Cardiac fibroblast (primary cell): ENCODE measurements around the gene LIG3.
A peak's percentile ranks its signal among the peaks of the same experiment; 100 is the strongest.

Experiments used
- DNase-seq, 2 donors: peaks; one replicate each; pipeline versions ENCODE4 v3.0.0 to v3.0.0-alpha.2; 2010; ENCODE audit warnings: low read depth in 2 of 2
- H3K4me3 ChIP-seq, 2 donors: replicated peaks in 1 of 2; 1 replicate in 1 of 2; 2 replicates in 1 of 2; pipeline ENCODE4 v1.5.1; 2011; ENCODE audit warnings: low read depth in 2 of 2, low read length in 2 of 2, mild to moderate bottlenecking in 2 of 2, moderate library complexity in 1 of 2
- TF ChIP-seq, protein P1 (sequence below): IDR thresholded peaks from one replicate; pipeline ENCODE4 v1.5.1; 2011; ENCODE audit warnings: low read depth, mild to moderate bottlenecking, low read length, inconsistent platforms

LIG3 gene

DNA sequence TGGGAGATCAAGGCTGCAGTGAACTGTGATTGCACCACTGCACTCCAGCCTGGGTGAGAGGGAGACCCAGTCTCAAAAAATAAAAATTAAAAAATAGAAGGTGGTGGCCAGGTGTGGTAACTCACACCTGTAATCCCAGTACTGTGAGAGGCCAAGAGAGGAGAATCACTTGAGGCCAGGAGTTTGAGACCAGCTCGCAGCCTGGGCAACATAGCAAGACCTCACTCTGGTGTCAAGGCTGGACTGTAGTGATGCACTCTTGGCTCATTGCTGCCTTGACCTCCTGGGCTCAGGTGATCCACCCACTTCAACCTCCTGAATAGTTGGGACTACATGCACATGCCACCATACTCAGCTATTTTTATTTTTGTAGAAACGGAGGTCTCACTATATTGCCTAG is 69.9 kb downstream of the LIG3 start:
- no peak for DNase-seq
- no peak overlapping the region for H3K4me3 ChIP-seq
- TF ChIP-seq, protein P1, sequence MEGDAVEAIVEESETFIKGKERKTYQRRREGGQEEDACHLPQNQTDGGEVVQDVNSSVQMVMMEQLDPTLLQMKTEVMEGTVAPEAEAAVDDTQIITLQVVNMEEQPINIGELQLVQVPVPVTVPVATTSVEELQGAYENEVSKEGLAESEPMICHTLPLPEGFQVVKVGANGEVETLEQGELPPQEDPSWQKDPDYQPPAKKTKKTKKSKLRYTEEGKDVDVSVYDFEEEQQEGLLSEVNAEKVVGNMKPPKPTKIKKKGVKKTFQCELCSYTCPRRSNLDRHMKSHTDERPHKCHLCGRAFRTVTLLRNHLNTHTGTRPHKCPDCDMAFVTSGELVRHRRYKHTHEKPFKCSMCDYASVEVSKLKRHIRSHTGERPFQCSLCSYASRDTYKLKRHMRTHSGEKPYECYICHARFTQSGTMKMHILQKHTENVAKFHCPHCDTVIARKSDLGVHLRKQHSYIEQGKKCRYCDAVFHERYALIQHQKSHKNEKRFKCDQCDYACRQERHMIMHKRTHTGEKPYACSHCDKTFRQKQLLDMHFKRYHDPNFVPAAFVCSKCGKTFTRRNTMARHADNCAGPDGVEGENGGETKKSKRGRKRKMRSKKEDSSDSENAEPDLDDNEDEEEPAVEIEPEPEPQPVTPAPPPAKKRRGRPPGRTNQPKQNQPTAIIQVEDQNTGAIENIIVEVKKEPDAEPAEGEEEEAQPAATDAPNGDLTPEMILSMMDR, result no peak

DNA sequence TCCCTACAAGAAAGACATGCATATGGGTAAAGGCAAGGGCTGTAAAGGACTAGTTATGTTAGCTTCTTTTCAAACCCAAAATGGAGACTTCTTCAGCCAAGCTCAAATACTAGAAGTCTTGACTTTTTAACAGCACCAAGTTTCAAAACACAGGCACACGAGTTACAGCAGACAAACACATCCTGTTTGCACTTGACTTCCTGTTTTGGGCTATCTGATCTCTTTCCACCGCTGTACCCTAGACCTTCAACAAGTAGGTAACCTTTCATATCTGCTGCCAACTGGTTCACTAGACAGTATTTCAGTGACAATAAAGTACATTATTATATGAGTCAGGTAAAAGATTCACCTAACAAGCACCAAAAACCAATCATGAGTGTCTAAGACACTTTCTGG is 70.9 kb downstream of the LIG3 start:
- H3K4me3 ChIP-seq, result no peak overlapping the region

DNA sequence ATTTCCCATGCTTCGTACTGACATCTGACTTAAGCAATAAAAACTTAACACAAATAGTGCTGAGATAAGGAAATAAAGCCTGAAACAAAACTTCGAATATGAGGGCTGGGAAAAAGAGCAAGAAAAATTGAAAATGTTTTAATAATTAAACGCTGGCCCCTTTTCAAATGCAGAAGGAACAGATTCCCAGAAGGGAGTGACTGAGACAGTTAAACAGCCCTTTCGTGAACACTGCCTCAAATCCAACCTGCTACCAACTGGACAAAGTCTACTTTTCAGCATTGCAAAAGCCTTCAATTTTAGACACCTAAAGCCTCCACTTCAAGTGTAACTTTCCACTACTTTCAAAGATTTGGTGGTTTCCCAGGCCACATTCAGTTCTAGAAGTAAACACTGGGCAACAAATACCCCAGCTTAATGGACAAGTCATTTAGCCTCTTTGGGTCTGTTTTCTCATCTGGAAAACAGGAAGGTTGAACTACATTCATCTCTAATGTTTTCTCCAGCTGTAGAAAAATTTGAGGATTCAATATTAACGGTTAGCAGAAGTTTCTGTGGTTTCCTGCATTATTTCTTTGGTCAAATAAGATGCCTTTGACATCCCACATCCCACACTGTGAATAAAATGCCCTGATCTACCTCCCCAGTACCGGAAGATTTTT is 71.4 kb downstream of the LIG3 start:
- TF ChIP-seq, protein P1, result no peak
- DNase-seq, result peak in 1 of 2 donors; percentile 18
- no peak overlapping the region for H3K4me3 ChIP-seq

More for the DNA sequence above, 70.9 kb downstream of the LIG3 start:
- TF ChIP-seq, protein P1, result no peak
- DNase-seq, result peak in 1 of 2 donors; percentile 20

DNA sequence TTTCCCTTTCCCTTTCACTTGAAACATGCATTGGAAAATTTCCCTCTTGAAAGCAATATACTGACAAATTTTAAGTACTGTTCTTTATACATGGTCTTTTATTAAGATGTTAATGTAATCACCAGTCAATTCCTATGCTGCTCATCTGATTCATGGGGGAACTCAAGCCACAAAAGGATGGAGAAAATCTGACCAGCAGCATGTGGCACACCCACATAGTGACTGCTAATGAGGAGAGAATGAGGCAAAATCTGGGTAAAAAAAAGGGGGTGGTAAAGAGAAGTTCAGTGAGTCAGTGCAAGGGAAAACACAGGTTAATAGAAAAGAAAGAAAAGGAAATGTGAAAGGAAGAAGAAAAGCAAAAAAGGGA is 71.9 kb downstream of the LIG3 start:
- TF ChIP-seq, protein P1, result no peak
- peak in 1 of 2 donors; percentile 49 for DNase-seq
- H3K4me3 ChIP-seq, result no peak overlapping the region

DNA sequence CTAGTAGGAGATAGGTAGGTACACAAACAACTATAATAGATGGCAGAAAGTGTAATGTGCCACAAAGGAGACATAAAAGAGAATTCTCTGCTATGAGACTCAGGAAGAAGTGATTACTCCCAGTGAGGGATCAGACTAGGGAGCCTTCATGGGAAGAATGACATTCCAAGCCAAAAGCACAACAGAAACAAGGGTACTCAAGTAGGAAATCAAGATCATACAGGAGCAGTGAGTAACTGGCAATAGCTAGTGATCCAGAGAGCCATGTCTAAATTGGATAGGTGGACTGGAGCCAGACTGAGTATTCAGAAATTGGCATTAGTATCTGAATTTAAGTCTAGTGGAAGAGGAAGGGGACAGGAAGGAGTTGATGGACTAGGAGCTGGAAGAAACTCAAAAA is 72.5 kb downstream of the LIG3 start:
- no peak for DNase-seq
- no peak overlapping the region for H3K4me3 ChIP-seq
- TF ChIP-seq, protein P1, result no peak

DNA sequence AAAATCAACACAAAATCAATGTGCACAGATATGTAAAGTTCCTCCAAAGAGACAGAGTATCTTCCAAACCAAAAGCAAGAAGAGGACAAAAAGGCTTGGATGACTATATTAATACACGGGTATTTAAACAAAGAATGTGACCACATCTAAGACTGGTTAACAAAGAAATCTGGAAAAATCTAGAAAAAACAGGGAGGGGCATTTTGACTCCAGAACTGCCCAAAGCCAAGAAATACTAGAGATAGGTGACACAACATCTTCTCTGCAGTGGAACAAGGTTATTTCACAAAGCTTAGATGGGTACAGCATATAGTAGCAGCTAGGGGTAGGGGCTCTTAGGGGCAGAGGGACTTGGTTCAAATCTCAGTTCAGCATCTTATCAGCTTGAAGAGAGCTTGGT is 72.9 kb downstream of the LIG3 start:
- TF ChIP-seq, protein P1, result no peak
- no peak for DNase-seq
- H3K4me3 ChIP-seq, result no peak overlapping the region

DNA sequence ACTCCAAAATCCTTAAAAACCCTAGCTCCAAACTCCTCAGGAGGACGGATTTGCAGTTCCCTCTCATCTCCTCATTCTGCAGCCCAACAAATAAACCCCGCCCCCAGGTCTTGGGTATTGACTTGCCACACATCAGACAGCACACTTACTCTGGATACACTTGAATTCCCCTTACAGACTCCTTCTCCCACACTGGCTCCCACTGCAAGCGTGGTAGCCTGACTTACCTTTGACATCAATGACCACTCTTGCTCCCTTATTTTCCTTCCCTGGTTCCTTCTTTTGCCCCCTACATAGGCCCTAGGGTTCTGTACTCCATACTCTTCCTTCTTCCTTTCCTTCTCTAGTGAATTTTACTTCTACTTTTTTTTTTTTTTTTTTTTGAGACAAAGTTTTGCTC is 75.7 kb downstream of the LIG3 start:
- DNase-seq, result no peak
- H3K4me3 ChIP-seq, result no peak overlapping the region
- TF ChIP-seq, protein P1, result no peak
